HUES48 (cell line): ENCODE data around the gene TRMT2A.
A peak's percentile ranks its signal among the peaks of the same experiment; 100 is the strongest.

Source experiments
- H3K27ac ChIP-seq: one replicate; pipeline ENCODE4 v1.7.0; 2013; ENCODE audit warnings: low read depth, low read length, inconsistent platforms
- H3K27me3 ChIP-seq: 2 replicates; pipeline ENCODE4 v1.6.1; 2013; ENCODE audit warnings: mild to moderate bottlenecking, low read length; ENCODE audit not compliant: control insufficient read depth, insufficient read depth
- H3K36me3 ChIP-seq: 2 replicates; pipeline ENCODE4 v1.6.1; 2013; ENCODE audit warnings: low read length; ENCODE audit not compliant: control insufficient read depth, insufficient read depth
- H3K4me1 ChIP-seq: 2 replicates; pipeline ENCODE4 v1.6.1; 2013; ENCODE audit warnings: mild to moderate bottlenecking, low read length; ENCODE audit not compliant: control insufficient read depth, insufficient read depth
- H3K4me3 ChIP-seq: 2 replicates; pipeline ENCODE4 v1.5.1; 2013; ENCODE audit warnings: mild to moderate bottlenecking, low read depth, low read length
- H3K9ac ChIP-seq: 2 replicates; pipeline ENCODE4 v1.6.1; 2013; ENCODE audit warnings: mild to moderate bottlenecking, low read depth, low read length, moderate library complexity
- H3K9me3 ChIP-seq: 2 replicates; pipeline ENCODE4 v1.6.1; 2013; ENCODE audit warnings: low read length; ENCODE audit not compliant: control insufficient read depth, insufficient read depth

Gene TRMT2A

DNA sequence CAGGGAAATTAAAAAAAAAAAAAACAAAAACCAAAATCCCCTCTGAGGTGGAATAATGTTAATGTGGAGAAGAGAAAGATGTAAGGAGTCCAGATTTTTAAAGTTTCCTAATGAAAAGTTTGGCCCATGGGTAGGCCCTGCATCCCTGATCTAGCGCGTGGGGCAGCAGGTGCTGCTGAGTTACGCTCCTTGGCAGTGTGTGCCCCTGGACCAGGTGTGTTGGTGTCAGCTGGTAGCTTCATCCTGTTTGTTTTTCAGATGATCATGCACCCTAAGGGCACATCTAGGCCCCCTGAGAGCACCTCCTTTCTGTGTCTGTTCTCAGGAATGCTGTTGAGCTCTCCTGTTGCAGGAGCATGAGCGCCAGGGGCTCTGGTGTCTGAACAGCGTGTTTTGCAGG is 30.3 kb downstream of the TRMT2A start:
- Histone ChIP-seq H3K9ac (no peak overlapping the region), H3K36me3 (peaks cover 72% of the 10 kb centered on the region), H3K9me3 (no peaks in the 10 kb centered on the region), H3K27ac (no peak overlapping the region), H3K27me3 (no peaks in the 10 kb centered on the region), H3K4me1 (peaks cover 8% of the 10 kb centered on the region; the same call in 1 of the 2 replicates), H3K4me3 (no peak overlapping the region)

- Histone ChIP-seq H3K9ac (no peak overlapping the region), H3K4me1 (peaks cover 14% of the 10 kb centered on the region), H3K9me3 (no peaks in the 10 kb centered on the region), H3K27ac (no peak overlapping the region), H3K4me3 (no peak overlapping the region), H3K27me3 (no peaks in the 10 kb centered on the region), H3K36me3 (peaks cover 66% of the 10 kb centered on the region)
Observed at GRCh38 chr22:20086101-20086599, 30.9 kb downstream of the TRMT2A start.

GRCh38 chr22:20085651-20086050 is 31.4 kb downstream of the TRMT2A start:
- peaks cover 15% of the 10 kb centered on the region for H3K4me1 ChIP-seq
- no peak overlapping the region for H3K4me3 ChIP-seq
- H3K27me3 ChIP-seq, result no peaks in the 10 kb centered on the region
- H3K9me3 ChIP-seq, result no peaks in the 10 kb centered on the region
- H3K9ac ChIP-seq, result no peak overlapping the region
- no peak overlapping the region for H3K27ac ChIP-seq
- H3K36me3 ChIP-seq, result peaks cover 61% of the 10 kb centered on the region

DNA sequence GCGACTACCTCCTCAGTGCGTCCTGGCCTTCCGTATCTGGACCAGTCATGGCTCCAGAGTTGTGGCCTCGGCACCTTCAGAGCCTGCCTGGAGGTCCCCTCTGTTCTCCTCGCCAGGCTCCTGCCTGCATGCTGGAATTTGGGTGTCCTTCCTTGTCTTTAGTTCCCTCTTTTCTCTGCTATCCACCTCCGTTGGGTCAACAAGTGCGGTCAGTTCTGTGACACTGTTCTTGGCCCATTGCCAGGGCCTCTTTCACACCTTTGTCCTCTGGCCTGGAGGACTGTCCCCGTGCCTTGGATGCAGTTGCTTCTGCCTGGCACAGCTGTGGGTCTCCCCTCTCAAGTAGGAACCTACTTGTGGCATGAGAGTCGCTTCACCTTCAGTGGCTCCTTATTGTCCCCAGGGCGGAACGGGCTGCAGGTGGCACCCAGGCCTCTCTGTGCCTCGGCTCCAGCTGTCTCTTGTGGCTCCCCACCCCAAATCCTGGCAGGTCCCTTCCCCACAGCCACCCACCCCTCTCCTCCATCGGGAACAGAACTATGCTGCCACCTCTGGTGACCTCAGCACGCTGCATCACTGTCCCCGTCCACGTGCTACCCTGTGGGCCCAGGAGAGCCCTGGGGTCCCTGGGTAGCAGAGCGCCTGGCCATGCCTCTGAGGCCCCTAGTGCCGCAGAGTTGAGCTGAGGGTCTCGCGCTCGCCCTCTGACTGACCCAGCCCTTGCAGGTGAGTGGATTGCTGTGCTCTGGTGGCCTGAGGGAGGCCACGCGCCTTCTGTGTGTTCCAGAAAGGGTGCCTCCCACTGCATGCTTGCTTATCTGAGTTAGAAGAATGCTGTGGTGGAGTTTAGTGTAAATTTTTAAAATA is 32.2 kb downstream of the TRMT2A start:
- no peaks in the 10 kb centered on the region for H3K9me3 ChIP-seq
- no peaks in the 10 kb centered on the region for H3K27me3 ChIP-seq
- H3K36me3 ChIP-seq, result peaks cover 52% of the 10 kb centered on the region
- peaks cover 15% of the 10 kb centered on the region for H3K4me1 ChIP-seq
- no peak overlapping the region for H3K4me3 ChIP-seq
- H3K9ac ChIP-seq, result 0 out of 2 replicates have a peak overlapping the region, but pooled peaks have one; percentile 10
- H3K27ac ChIP-seq, result peak overlapping the region; percentile 9

GRCh38 chr22:20083891-20084546 is 33.0 kb downstream of the TRMT2A start:
- Histone ChIP-seq H3K4me3 (no peak overlapping the region), H3K27ac (peak overlapping the region; percentile 9), H3K9ac (no peak overlapping the region)

DNA sequence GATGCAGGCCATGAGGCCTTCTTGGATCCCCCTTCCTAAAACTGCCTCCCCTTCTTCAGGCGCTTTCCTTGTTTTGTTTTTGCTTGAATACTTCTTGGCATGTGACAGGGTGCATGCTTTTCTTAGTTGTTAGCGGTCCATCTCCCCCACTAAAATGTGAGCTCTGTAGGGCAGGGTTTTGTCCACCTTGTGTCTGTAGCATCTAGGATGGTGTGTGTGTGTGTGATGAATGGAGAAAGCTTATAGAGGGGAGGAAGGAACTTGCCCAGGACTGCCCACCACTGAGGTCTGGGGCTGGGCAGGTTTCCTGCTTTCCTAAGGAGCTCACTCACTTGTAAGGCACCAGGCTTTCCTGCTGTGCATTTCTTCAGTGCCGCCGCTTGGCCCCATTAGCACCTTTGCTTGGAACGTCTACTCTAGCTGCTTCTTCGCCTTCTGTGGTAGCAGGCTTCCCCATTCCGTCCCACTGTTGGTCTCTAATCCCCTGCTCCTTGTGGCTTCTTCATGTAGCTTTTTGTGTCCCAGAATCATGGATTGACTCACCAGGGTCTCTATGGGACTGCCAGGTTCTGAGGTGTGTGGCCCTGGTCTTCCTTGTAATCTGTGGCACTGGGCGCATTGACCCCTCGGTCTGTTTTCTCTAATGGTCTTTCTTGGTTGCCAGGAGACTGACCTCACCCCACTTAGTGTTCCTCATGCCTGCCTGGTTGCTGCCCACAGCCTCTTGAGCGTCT is 33.7 kb downstream of the TRMT2A start:
- no peak overlapping the region for H3K9ac ChIP-seq

More at GRCh38 chr22:20083891-20084546, 33.0 kb downstream of the TRMT2A start:
- H3K27me3 ChIP-seq, result no peaks in the 10 kb centered on the region
- H3K4me1 ChIP-seq, result peaks cover 15% of the 10 kb centered on the region
- no peaks in the 10 kb centered on the region for H3K9me3 ChIP-seq
- peaks cover 45% of the 10 kb centered on the region for H3K36me3 ChIP-seq

GRCh38 chr22:20080776-20081654 is 36.0 kb downstream of the TRMT2A start:
- Histone ChIP-seq H3K9me3 (no peaks in the 10 kb centered on the region), H3K27me3 (no peaks in the 10 kb centered on the region), H3K9ac (peak overlapping the region; percentile 96), H3K36me3 (peaks cover 15% of the 10 kb centered on the region), H3K27ac (peak overlapping the region; percentile 96), H3K4me3 (peak overlapping the region; percentile 99), H3K4me1 (peaks cover 15% of the 10 kb centered on the region)

More for the DNA sequence above, 33.7 kb downstream of the TRMT2A start:
- Histone ChIP-seq H3K27me3 (no peaks in the 10 kb centered on the region), H3K9me3 (no peaks in the 10 kb centered on the region), H3K4me1 (peaks cover 15% of the 10 kb centered on the region), H3K27ac (no peak overlapping the region), H3K36me3 (peaks cover 38% of the 10 kb centered on the region), H3K4me3 (no peak overlapping the region)

- Histone ChIP-seq H3K9ac (peak overlapping the region; percentile 96), H3K4me1 (peaks cover 15% of the 10 kb centered on the region)
Observed at GRCh38 chr22:20080445-20080775, 36.6 kb downstream of the TRMT2A start.

GRCh38 chr22:20079745-20080444 is 37.1 kb downstream of the TRMT2A start, which contains the start of gene DGCR8:
TSS of gene DGCR8 (plus strand) at chr22:20080241. CDS start at chr22:20085964, 5,723 bp downstream.
- Histone ChIP-seq H3K4me1 (peaks cover 15% of the 10 kb centered on the region), H3K27me3 (no peaks in the 10 kb centered on the region), H3K4me3 (peak within 1 kb of the TSS; percentile 99), H3K36me3 (0 out of 2 replicates have a peak, but pooled peaks cover 8% of the 10 kb centered on the region), H3K9ac (peak within 1 kb of the TSS; percentile 96), H3K9me3 (no peaks in the 10 kb centered on the region), H3K27ac (peak within 1 kb of the TSS; percentile 96)

More at GRCh38 chr22:20080445-20080775, 36.6 kb downstream of the TRMT2A start:
- Histone ChIP-seq H3K27ac (peak overlapping the region; percentile 96), H3K36me3 (peaks cover 9% of the 10 kb centered on the region), H3K4me3 (peak overlapping the region; percentile 99), H3K9me3 (no peaks in the 10 kb centered on the region), H3K27me3 (no peaks in the 10 kb centered on the region)
